Activated CD8-positive, alpha-beta memory T cell treated with anti-CD3 and anti-CD28 coated beads, Interleukin-2, amount 50 U/mL, for 48 hours (primary cell): ENCODE results near the gene ABL1.
A peak's percentile ranks its signal among the peaks of the same experiment; 100 is the strongest.
"Not testable (repeated sequence)": the region's sequence is repeated elsewhere in the genome, so short reads cannot be mapped to it uniquely, and the experiment has no call there.

Experiments
- DNase-seq: peaks from one replicate; pipeline ENCODE4 v3.0.0-alpha.2; 2020

The ABL1 gene

GRCh38 chr9:130834371-130835336 lies at the start of gene ABL1:
ABL1 (plus strand) TSS chr9:130835254; CDS start chr9:130835447, 193 bp downstream.
- peak; percentile 83 for DNase-seq

GRCh38 chr9:130785940-130786508 lies 49.0 kb upstream of the ABL1 start:
- DNase-seq, result no peak

- no peak for DNase-seq
Measured at GRCh38 chr9:130786526-130786925, 48.5 kb upstream of the ABL1 start.

GRCh38 chr9:130789747-130790672 lies 45.0 kb upstream of the ABL1 start:
- DNase-seq, result no peak

DNA sequence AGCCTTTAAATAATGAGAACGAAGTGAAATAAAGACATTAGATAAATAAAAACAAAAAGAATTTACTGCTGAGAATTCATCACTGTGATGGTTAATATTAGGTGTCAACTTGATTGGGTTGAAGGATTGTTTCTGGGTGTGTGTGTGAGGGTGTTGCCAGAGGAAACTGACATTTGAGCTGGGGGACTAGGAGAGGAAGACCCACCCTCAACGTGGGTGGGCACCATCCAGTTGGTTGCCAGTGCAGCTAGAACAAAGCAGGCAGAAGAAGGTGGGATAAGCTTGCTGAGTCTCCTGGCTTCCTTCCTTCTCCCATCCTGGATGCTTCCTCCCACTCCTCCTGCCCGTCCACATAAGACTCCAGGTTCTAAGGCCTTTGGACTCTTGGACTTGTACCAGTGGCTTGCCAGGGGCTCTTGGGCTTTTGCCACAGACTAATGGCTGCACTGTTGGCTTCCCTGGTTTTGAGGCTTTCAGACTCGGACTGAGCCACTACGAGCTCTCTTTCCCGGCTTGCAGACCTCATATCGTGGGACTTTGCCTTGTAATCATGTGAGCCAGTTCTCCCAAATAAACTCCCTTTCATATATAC lies 43.7 kb upstream of the ABL1 start:
- DNase-seq, result no peak

DNA sequence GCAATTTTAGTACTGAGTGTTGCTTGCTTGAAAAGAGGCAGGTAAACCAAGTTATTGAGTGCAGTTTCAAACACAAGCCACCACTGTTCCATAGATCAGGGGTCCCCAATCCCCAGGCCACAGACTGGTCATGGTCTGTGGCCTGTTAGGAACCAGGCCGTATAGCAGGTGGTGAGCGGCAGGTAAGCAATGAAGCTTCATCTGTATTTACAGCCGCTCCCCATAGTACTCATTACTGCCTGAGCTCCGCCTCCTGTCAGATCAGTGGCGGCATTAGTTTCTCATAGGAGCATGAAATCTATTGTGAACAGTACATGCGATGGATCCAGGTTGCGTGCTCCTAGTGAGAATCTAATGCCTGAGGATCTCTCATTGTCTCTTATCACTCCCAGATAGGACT lies 41.5 kb upstream of the ABL1 start:
- no peak for DNase-seq

DNA sequence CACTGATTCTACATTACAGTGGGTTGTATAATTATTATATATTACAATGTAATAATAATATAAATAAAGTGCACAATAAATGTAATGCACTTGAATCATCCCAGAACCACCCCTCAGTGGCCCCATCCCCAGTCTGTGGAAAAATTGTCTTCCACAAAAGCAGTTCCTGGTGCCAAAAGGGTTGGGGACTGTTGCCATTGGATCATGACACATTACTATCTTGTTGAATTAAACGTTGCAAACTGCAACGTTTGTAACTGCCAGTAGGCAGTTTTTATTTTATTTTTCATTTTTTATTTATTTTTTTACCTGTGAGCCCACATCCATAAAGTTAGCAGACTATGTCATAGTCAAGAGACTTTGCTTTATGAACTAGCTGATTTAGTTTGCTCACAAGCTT lies 41.0 kb upstream of the ABL1 start:
- DNase-seq, result not testable (repeated sequence)

- not testable (repeated sequence) for DNase-seq
Measured at GRCh38 chr9:130794423-130794822, 40.6 kb upstream of the ABL1 start.

- no peak for DNase-seq
Measured at GRCh38 chr9:130794923-130795495, 40.0 kb upstream of the ABL1 start.

DNA sequence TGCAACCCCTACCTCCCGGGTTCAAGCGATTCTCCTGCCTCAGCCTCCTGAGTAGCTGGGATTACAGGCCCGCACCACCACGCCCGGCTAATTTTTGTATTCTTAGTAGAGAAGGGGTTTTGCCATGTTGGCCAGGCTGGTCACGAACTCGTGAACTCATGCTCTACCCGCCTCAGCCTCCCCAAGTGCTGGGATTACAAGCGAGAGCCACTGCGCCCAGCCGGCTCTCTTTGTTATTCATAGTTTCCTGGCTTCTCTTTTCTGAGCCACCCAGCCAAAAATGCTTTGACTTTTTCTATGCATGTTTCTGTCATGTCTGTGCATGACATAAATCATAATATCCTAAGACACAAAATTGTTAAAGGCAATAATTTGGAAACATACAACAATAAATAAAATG lies 31.9 kb upstream of the ABL1 start:
- not testable (repeated sequence) for DNase-seq

- no peak for DNase-seq
Measured at GRCh38 chr9:130805510-130806326, 29.3 kb upstream of the ABL1 start.

DNA sequence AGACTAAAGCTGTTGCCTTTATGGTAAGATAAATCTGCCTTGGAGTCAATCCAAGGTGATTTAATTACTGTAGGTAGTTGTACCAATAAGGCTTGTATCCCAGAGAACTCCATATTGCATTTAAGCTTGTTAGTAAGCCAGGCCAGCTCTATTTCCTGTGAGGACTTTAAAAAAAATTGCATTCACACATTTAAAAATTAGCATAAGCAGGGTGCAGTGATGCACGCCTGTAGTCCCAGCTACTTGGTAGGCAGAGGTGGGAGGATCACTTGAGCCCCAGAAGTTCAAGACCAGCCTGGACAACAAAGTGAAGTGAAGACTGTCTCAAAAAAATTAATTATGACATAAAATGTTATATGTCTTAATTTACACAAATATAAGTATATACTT lies 28.7 kb upstream of the ABL1 start:
- DNase-seq, result no peak

DNA sequence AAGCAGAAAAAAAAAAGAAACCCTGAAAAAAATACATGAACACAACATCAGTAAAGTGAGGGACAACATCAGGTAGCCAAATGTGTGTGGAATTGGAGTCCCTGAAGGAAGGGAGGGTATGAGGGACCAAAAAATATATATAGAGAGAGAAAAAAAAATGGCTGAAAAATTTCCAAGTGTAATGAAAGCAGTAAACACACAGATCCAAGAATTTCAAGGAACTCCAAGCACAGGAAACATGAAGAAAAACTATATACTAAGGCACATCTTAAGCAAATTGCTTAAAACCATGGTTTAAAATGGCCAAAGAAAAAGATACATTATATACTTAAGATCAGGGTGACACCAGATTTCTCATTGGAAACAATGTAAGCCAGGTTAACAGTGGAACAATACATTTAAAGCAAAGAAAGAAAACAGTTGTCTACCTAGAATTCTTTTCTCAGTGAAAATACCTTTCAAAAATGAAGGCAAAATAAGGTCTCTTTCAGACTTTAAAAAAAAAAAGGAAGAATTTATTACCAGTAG lies 24.4 kb upstream of the ABL1 start:
- no peak for DNase-seq

DNA sequence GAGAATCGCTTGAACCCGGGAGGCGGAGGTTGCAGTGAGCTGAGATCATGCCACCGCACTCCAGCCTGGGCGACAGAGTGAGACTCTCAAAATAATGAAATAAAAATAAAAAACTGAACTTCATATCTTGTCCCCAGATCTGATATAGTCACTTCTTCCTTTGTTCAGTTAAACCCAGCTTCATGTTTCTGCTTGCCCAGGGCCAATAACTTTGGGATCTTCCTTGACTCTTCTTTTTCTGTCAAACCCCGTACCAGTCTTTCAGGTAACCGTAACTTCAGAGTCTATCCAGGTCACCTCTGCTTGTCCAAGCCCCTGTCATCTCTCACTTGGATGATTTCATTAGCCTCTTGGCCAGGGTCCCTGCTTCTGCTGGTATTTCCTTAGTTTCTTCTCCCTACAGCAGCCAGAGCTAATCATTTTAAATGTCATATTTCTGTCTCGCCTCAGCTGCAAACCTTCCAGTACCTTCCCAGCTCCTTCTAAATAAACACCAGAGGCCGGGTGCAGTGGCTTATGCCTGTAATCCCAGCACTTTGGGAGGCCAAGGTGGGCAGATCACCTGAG lies 19.7 kb upstream of the ABL1 start:
- DNase-seq, result no peak

DNA sequence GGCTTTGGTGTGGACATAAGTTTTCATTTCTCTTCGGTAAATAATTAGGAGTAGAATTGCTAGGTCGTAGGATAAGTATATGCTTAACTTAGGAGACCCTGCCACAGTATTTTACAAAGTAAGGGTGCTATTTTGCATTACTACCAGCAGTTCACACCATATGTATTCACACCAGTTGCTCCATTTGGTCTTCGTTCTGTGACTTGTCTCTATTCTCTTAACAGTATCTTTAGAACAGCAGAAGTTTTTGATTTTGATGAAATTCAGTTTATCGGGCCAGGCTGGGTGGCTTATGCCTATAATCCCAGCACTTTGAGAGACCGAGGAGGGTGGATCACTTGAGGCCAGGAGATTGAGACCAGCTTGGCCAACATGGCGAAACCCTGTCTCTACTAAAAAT lies 17.1 kb upstream of the ABL1 start:
- no peak for DNase-seq

DNA sequence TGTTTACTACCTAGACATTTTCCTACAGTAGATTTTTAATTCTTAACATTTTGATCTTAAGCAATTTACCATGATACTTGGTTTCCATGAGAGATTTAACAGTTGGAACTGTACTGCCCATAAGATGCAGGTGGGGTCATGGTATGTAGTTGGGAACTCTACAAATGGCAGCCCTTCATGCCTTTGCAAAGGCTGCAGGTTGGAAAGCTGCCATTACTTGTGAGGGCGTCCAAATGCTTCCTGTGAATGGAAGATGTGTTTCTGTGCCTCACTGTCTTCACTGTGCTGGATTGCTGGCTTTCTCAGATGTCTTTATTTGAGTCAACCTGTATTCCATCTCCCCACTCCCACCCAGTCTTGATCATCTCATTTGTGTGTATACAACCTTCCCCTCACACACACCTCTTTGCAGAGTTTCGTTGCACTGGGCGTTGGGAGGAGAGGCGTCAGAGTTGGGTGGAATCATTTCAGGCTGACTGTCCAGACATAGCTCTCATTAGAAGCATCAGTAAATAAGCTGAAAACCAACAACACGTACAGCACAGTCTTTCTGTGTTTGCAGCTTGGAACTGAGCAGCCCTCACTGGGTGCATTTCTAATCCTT lies 14.8 kb upstream of the ABL1 start:
- DNase-seq, result no peak

DNA sequence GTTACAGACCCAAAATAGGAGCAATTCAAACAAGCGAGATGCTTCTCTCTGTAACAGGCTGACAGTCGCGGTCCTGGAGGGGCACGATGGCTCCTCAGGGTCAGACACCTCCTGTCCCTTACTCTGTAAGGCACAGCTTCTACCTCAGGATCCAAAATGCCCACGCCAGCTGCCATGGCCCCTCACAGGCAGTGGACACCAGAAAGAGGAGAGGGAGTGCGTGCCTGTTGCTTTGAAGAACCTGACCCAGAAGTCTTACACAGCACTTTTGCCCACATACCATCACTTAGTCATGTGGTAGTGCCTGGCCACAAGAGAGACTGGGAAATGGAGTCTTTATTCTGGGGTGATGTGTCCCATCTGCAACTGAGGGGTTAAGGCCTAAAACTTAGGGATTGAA lies 11.6 kb upstream of the ABL1 start:
- DNase-seq, result no peak

DNA sequence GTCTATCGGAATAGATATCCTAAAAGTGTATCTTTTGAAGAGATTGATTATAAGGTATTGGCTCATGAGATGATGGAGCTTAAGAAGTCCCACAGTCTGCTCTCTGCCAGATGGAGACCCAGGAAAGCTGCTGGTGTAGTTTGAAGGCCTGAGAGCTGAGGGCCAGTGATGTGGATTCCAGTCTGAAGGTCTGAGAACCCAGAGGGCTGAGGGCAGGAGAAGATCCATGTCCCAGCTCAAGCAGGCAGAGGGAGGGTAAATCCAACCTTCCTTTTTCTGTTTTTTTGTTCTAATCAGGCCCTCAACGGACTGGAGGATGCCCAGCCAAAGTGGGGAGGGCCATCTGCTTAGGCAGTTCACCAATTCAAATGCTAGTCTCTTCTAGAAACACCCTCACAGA lies 11.0 kb upstream of the ABL1 start:
- DNase-seq, result no peak

- DNase-seq, result no peak
Measured at GRCh38 chr9:130824643-130825350, 10.3 kb upstream of the ABL1 start.

DNA sequence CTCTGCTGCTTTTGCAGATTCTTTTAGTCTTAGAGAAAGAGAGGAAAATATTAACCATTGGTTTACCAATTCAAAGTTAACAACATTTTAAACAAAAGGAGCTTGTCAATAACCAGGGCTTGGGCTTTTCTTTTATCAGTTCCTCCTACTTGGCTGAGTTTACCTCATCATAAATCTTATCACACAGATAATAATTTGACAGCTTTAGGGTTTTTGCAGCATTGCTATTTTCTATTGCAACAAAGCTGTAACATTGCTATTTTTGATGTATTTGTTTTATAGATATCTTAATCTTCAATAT lies 9.8 kb upstream of the ABL1 start:
- no peak for DNase-seq
